Stimulated activated CD4-positive, alpha-beta T cell treated with anti-CD3 and anti-CD28 coated beads, Interleukin-4, amount 100 ng/mL, for 4 hours (primary cell): ENCODE measurements around the gene GOLGB1.
"Not testable (repeated sequence)": the region's sequence is repeated elsewhere in the genome, so short reads cannot be mapped to it uniquely, and the experiment has no call there.

ENCODE experiments used
- DNase-seq, 2 experiments: peaks; one replicate each; pipeline ENCODE4 v3.0.0-alpha.2; 2020

GOLGB1 gene

GRCh38 chr3:121690777-121691405 is 58.6 kb downstream of the GOLGB1 start:
- DNase-seq, result no peak

DNA sequence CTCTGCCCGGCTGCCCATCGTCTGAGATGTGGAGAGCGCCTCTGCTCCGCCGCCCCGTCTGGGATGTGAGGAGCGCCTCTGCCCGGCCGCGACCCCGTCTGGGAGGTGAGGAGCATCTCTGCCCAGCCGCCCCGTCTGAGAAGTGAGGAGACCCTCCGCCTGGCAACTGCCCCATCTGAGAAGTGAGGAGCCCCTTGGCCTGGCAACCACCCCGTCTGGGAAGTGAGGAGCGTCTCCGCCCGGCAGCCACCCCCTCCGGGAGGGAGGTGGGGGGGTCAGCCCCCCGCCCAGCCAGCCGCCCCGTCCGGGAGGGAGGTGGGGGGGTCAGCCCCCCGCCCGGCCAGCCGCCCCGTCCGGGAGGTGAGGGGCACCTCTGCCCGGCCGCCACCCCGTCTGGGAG is 60.8 kb downstream of the GOLGB1 start:
- DNase-seq, result not testable (repeated sequence)

- DNase-seq, result no peak
These were observed 67.7 kb downstream of the GOLGB1 start for GRCh38 chr3:121681792-121682191.

DNA sequence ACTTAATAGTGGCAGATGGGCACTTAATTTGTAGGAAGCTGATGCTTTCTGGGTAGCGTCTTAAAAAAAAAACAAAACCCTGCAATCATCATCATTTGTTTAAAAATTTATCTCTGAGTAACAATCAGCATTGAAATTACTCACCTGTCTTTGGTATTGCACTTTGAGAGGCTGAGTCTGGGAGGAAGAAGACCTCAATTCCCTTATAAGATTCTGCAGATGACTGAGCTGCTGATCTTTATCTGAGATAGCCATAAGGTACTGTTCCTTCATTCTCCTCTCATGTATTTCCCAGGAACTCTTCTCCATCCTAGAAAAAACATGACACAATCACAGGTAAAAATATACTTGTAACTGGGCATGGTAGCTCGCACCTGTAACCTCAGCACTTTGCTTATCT is 72.4 kb downstream of the GOLGB1 start:
- no peak for DNase-seq

DNA sequence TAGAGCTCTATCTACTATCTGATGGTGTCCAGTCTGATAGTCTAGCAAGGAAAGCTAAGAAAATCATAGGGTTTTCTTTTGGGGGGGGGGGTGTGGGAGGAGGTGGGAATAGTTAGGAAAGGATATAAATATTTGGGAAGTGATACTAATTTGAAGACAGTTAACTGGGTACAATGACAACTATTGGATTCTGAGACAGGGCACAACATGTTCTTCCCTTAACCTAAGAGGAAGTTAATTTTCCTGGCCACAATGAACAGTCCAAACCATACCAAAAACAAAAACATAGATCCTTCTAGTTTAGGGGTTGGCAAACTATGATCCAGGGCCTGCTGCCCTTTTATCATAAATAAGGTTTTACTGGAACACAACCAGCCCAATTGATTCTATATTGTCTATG is 78.9 kb downstream of the GOLGB1 start:
- no peak for DNase-seq

- no peak for DNase-seq
These were observed 82.2 kb downstream of the GOLGB1 start for GRCh38 chr3:121667333-121667732.

DNA sequence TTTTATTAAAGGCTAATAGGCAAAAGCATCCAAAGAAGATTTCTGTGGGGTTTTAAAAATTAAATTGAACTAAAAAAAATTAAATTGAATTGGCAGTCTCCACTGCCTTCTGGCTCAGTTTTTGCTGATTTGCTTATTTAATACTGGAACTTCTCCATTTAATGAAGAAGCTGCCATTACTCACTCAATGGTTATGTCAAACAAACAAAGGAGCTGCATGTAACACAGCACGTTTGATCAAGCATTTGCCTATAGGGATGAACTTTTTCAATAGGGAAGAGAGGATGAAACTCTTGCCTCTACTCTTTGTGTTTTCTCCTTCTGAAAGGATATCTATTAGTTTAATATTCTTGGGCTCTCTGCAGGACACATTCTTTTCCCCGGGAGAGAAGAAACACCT is 84.1 kb downstream of the GOLGB1 start:
- DNase-seq, result no peak

GRCh38 chr3:121663171-121663847 is 86.2 kb downstream of the GOLGB1 start:
- no peak for DNase-seq

DNA sequence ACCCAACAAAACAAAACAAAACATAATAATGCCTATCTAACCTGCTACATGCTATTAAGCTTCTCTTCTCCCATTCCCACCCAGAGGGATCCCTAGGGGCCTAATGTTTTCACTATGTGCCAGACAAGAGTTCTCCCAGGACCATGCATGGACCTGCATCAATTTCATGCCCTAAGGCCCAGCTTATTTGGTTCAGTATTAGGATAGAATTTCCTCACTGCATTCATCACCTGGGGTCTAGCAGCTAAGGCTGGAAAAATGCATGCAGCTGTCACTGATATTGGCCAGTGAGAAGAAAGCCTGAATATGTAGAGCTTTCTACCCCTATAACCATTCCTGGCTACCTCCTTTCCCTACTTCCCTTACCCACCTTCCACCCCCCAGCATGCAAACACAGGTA is 86.8 kb downstream of the GOLGB1 start:
- no peak for DNase-seq

DNA sequence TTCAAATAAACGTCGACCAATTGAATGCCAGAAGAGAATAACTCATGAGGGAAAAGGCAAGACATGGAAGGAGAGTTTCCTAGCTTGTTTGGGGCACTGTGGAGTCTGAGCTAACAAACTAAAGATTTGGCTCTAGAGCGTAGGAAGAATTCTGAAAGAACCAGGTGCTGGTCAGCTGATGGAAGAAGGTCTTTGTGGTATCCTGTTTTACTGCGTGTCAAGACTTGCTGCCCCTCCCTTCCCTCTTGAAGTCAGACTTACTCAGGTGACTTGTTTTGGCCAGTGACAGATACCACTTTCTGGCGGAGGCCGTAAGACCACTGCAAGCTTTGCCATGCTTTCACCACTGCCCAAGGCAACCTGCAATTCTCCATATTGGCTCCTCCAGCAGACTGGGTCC is 88.2 kb downstream of the GOLGB1 start:
- DNase-seq, result no peak

GRCh38 chr3:121660356-121661171 is 89.0 kb downstream of the GOLGB1 start, which contains the start of gene HCLS1:
HCLS1 (minus strand) TSS chr3:121660903; CDS start chr3:121658347, 2,556 bp downstream.
- DNase-seq, result peak; percentile 57 to 70

DNA sequence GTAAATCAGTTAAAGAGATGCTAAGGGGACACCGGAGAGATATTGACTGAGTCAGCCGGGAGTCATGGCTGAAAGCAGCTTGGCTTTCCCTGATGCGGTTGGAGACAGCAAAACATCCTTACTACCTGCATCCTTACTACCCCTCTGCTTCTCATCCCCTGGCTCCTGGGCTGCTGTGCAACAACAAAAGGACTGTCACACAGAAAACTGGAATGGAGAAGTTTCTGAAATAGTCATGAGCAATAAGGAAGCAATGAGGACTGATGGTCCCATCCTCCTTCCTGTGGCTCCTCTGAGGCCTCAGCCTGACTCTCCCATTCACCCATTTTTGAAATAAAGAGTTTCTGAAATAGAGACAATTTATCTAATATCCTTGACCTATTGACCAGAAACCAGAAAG is 90.0 kb downstream of the GOLGB1 start:
- DNase-seq, result no peak

DNA sequence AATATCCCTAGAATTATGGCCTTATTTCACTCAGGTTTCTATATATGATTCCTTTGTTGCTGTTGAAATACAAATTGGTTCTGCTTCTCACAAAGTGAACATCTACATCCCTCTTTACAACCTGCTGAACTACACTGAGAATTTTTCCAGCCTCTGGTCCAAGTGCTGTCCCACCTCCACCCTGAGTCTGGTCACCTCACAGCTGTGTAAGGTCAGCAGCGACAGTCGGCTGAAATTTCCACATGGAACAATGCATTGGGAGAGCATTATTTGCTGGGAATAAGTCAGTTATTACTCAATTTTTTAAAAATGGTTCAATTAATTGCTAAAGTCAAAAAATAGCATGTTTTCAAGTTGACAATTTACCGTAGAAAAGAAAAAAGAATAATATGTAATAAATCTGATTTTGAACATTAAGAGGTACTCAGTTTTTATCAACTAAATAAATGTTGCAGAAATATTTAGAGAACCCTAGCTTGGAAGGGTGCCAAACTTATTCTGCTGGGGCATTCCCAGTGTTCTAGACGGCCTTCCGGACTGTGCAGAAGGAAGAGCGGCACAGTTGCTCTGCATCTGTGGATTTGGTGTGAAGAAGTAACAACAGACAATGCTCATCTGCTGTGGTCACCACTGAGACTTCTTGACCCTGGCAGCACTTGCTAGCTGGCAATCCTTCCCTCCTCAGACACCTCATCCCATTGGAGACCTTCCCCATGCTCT is 90.7 kb downstream of the GOLGB1 start:
- no peak for DNase-seq

GRCh38 chr3:121654493-121655385 is 94.8 kb downstream of the GOLGB1 start:
- no peak for DNase-seq

DNA sequence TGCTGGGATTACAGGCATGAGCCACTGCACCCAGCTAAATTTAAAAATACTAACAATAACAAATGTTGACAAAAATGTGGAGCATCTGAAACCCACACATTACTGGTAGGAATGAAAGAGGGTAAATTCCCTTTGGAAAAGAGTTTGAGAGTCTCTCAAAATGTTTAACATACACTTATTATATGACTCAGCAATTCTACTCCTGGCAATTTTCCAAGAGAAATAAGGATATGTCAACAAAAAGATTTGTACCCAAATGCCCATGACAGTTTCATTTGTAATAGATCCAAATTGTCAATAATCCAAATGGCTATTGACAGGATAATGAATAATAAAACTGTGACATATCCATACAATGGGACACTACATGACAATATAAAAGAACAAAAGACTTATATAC is 97.9 kb downstream of the GOLGB1 start:
- no peak for DNase-seq

- DNase-seq, result no peak
These were observed 99.9 kb downstream of the GOLGB1 start for GRCh38 chr3:121649645-121650044.

DNA sequence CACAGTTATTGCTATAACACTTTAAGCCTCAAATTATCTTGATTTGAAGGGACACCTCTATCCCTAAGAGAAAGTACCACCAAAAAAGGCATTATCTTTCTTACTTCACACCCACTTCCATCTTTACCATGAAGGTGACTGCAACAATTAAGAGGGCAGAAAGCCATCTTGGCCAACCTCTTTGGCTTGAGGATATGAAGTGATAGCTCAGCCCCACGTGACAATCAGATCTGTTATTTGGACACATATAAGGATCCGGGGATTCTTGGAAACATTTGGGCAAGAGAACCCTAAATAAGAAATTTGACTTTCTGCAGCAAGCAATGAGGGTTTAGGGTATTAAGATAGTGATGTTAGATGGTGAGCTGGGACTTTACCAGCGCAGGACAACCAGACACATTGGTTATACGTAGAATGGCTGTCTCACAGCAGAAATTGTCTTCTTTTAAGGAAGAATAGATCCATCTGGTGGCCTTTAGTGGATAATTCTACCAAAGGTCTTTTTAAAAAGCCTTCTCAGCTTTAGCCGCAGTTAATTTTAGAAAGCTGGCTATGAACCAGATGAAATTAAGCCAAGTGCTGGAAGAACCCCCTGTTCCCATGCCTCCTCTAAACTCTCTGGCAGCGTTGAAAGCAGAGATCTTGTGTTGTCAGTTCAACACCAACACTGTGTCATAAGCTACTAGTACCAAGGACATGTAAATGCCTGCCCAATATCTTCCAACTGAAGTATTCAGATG is 101.2 kb downstream of the GOLGB1 start:
- DNase-seq, result no peak

- no peak for DNase-seq
These were observed 104.5 kb downstream of the GOLGB1 start for GRCh38 chr3:121645054-121645453.

GRCh38 chr3:121642601-121643314 is 106.8 kb downstream of the GOLGB1 start:
- no peak for DNase-seq

- DNase-seq, result no peak
These were observed 108.4 kb downstream of the GOLGB1 start for GRCh38 chr3:121641127-121641526.

GRCh38 chr3:121637922-121638321 is 111.6 kb downstream of the GOLGB1 start:
- DNase-seq, result no peak
